IMR-90 (cell line): ENCODE data around the gene GABRB2. TPM values are rescaled to one million over a fixed set of nuclear protein-coding genes. Genes with fewer than 3 reads are reported as not detected.

Experiments
- ATAC-seq: fragments of 200-7000 bp; cut with Tn5 transposase; 2 replicates; pipeline ENCODE4 v1.9.1; 2020; ENCODE audit warnings: low read depth, mild to moderate bottlenecking, moderate library complexity
- BruUV-seq: library from RNA; stranded (reverse); fragments of 400-500 nt; replicated peaks from 2 replicates; lab custom pipeline; 2021; lab: Mats Ljungman, UMichigan
- CTCF ChIA-PET: fragments of 300-600 bp; formaldehyde crosslinking; extraction: SDS; loops from one replicate; lab custom pipeline; 2021; ENCODE audit warnings: antibody characterized with exemption; lab: Yijun Ruan, JAX
- POLR2A ChIA-PET: fragments of 300-600 bp; sonication (Branson Sonifier 250); formaldehyde crosslinking; loops from one replicate; lab custom pipeline; 2022; ENCODE audit warnings: antibody characterized with exemption; ENCODE audit not compliant: unreplicated experiment; lab: Charles Lee
- DNase-seq: peaks from one replicate; pipeline ENCODE4 v3.0.0; 2013
- H2AFZ ChIP-seq: replicated peaks from 2 replicates; pipeline ENCODE3; 2013; ENCODE audit warnings: low read length, mild to moderate bottlenecking; ENCODE audit not compliant: poor library complexity
- H2AK5ac ChIP-seq: 2 replicates; pipeline ENCODE4 v1.6.1; 2013; ENCODE audit warnings: low read depth, low read length, inconsistent platforms
- H2AK9ac ChIP-seq: replicated peaks from 2 replicates; pipeline ENCODE3; 2013; ENCODE audit warnings: mild to moderate bottlenecking, low read depth, low read length, moderate library complexity; ENCODE audit not compliant: poor library complexity
- H2BK120ac ChIP-seq: 2 replicates; pipeline ENCODE4 v1.6.1; 2013; ENCODE audit warnings: low read depth, low read length, inconsistent platforms
- H2BK15ac ChIP-seq: 3 replicates; pipeline ENCODE4 v1.6.1; 2013; ENCODE audit warnings: low read depth, low read length, inconsistent platforms
- H2BK20ac ChIP-seq: 2 replicates; pipeline ENCODE4 v1.6.1; 2013; ENCODE audit warnings: low read depth, mild to moderate bottlenecking, inconsistent platforms, low read length, moderate library complexity
- H2BK5ac ChIP-seq: 2 replicates; pipeline ENCODE4 v1.6.1; 2013; ENCODE audit warnings: mild to moderate bottlenecking, low read depth, low read length, inconsistent platforms; ENCODE audit not compliant: poor library complexity, severe bottlenecking
- H3K14ac ChIP-seq: replicated peaks from 2 replicates; pipeline ENCODE4 v1.6.1; 2013; ENCODE audit warnings: low read depth, low read length, inconsistent platforms
- H3K18ac ChIP-seq: 2 replicates; pipeline ENCODE4 v1.6.1; 2013; ENCODE audit warnings: low read depth, low read length, control low read depth
- H3K23ac ChIP-seq: 2 replicates; pipeline ENCODE4 v1.6.1; 2013; ENCODE audit warnings: low read depth, low read length, inconsistent platforms
- H3K27ac ChIP-seq: 2 replicates; pipeline ENCODE4 v1.5.1; 2013; ENCODE audit warnings: mild to moderate bottlenecking, control low read depth, low read length; ENCODE audit not compliant: insufficient read depth
- H3K27me3 ChIP-seq: 2 replicates; pipeline ENCODE4 v1.6.1; 2013; ENCODE audit warnings: low read length; ENCODE audit not compliant: control insufficient read depth, insufficient read depth
- H3K36me3 ChIP-seq: 2 replicates; pipeline ENCODE4 v1.6.1; 2013; ENCODE audit warnings: low read length, mixed read lengths; ENCODE audit not compliant: control insufficient read depth, insufficient read depth
- H3K4ac ChIP-seq: 2 replicates; pipeline ENCODE4 v1.6.1; 2013; ENCODE audit warnings: low read depth, low read length, inconsistent platforms
- H3K4me1 ChIP-seq: 2 replicates; pipeline ENCODE4 v1.6.1; 2013; ENCODE audit warnings: low read length, mixed read lengths; ENCODE audit not compliant: control insufficient read depth, insufficient read depth
- H3K4me2 ChIP-seq: 2 replicates; pipeline ENCODE4 v1.6.1; 2013; ENCODE audit warnings: low read depth, mild to moderate bottlenecking, control low read depth, low read length, moderate library complexity
- H3K4me3 ChIP-seq: 2 replicates; pipeline ENCODE4 v1.5.1; 2013; ENCODE audit warnings: low read depth, mild to moderate bottlenecking, control low read depth, low read length, moderate library complexity; ENCODE audit not compliant: insufficient read depth
- H3K56ac ChIP-seq: 2 replicates; pipeline ENCODE4 v1.6.1; 2013; ENCODE audit warnings: low read length, inconsistent platforms; ENCODE audit not compliant: insufficient read depth; ENCODE audit errors: extremely low read depth
- H3K79me1 ChIP-seq, 2 experiments: 2 replicates each; pipeline ENCODE4 v1.6.1; 2013; ENCODE audit warnings: low read length in 2 of 2, inconsistent platforms in 1 of 2, low read depth in 1 of 2
- H3K9ac ChIP-seq: 2 replicates; pipeline ENCODE4 v1.6.1; 2013; ENCODE audit warnings: low read depth, low read length, control low read depth
- H3K9me1 ChIP-seq: 2 replicates; pipeline ENCODE4 v1.6.1; 2013; ENCODE audit warnings: low read length, inconsistent platforms; ENCODE audit not compliant: insufficient read depth
- H3K9me3 ChIP-seq: 2 replicates; pipeline ENCODE4 v1.6.1; 2013; ENCODE audit warnings: low read length; ENCODE audit not compliant: control insufficient read depth, insufficient read depth
- H4K20me1 ChIP-seq: 2 replicates; pipeline ENCODE4 v1.6.1; 2013; ENCODE audit warnings: low read length, inconsistent platforms; ENCODE audit not compliant: insufficient read depth
- H4K5ac ChIP-seq: 2 replicates; pipeline ENCODE4 v1.6.1; 2013; ENCODE audit warnings: mild to moderate bottlenecking, low read depth, low read length, control low read depth
- H4K8ac ChIP-seq, 2 experiments: 2 replicates each; pipeline ENCODE4 v1.6.1; 2013; ENCODE audit warnings: low read depth in 2 of 2, low read length in 2 of 2, control low read depth in 1 of 2, inconsistent platforms in 1 of 2
- H4K91ac ChIP-seq: 2 replicates; pipeline ENCODE4 v1.6.1; 2013; ENCODE audit warnings: low read depth, low read length, inconsistent platforms; ENCODE audit not compliant: insufficient read depth
- CEBPB ChIP-seq: IDR thresholded peaks from 2 replicates; pipeline ENCODE4 v1.6.1; 2012; ENCODE audit warnings: low read depth, low read length, improper control_type of control experiment
- CHD1 ChIP-seq: IDR thresholded peaks from 2 replicates; pipeline ENCODE4 v1.6.1; 2012; ENCODE audit warnings: low read depth, low read length, improper control_type of control experiment
- ELK1 ChIP-seq: fragments of 150-350 bp; IDR thresholded peaks from 2 replicates; pipeline ENCODE4 v1.6.1; 2016; ENCODE audit warnings: low read depth, mild to moderate bottlenecking, low read length, moderate library complexity, borderline replicate concordance
- MAFK ChIP-seq: IDR thresholded peaks from 2 replicates; pipeline ENCODE4 v1.6.1; 2012; ENCODE audit warnings: low read depth, low read length, improper control_type of control experiment
- MAZ ChIP-seq: IDR thresholded peaks from 2 replicates; pipeline ENCODE4 v1.6.1; 2012; ENCODE audit warnings: low read depth, mild to moderate bottlenecking, low read length, improper control_type of control experiment, moderate library complexity, borderline replicate concordance
- RCOR1 ChIP-seq: IDR thresholded peaks from 2 replicates; pipeline ENCODE4 v1.6.1; 2012; ENCODE audit warnings: mild to moderate bottlenecking, low read length, improper control_type of control experiment; ENCODE audit not compliant: insufficient replicate concordance
- RFX5 ChIP-seq: IDR thresholded peaks from 2 replicates; pipeline ENCODE4 v1.8.0; 2012; ENCODE audit warnings: low read depth, mild to moderate bottlenecking, low read length, moderate library complexity
- dilution Hi-C: fragments of 300-500 bp; cut with HindIII; formaldehyde crosslinking; loops from one replicate; pipeline ENCODE4 v1.14.3; 2018; ENCODE audit warnings: low sequenced_read_pairs; ENCODE audit not compliant: unreplicated experiment
- in situ Hi-C: fragments of 300-500 bp; cut with MboI; formaldehyde crosslinking; loops from 3 replicates; pipeline ENCODE4 v1.14.3; 2019; ENCODE audit warnings: low sequenced_read_pairs, inconsistent platforms, mixed read lengths
- intact Hi-C: fragments of 100-400 bp; cut with micrococcal nuclease; formaldehyde crosslinking; loops from 2 replicates; pipeline ENCODE4 v1.10.0; 2022
- polyA plus RNA-seq, 3 experiments: library from polyadenylated mRNA; depleted of rRNA; stranded (reverse); fragments of >200 nt; gene quantifications; 2 replicates each; pipeline ENCODE4 v1.2.3, GENCODE V29; 2012; ENCODE audit warnings: low replicate concordance in 1 of 3
- total RNA-seq: library from RNA; depleted of rRNA; stranded (reverse); fragments of >200 nt; gene quantifications from 2 replicates; pipeline ENCODE4 v1.2.3, GENCODE V29; 2012

The GABRB2 gene
- total and polyA plus RNA-seq, 2 of the 4 experiments (the other 2 are of a cell fraction) = not detected

GRCh38 chr5:161258438-161258837, 288.1 kb downstream of the GABRB2 start:
- intact Hi-C loops = no loop called here
- H3K4me2 ChIP-seq = no peak overlapping the region
- DNase-seq (no peak), ATAC-seq (no peak)
- no peaks in the 10 kb centered on the region for H3K36me3 ChIP-seq
- H4K5ac ChIP-seq = no peak overlapping the region
- no peak overlapping the region for H3K4me3 ChIP-seq
- H4K20me1 ChIP-seq = no peaks in the 10 kb centered on the region
- dilution Hi-C loops = no loop called here
- no peak overlapping the region for H2AK5ac ChIP-seq
- H2BK5ac ChIP-seq = no peak overlapping the region
- no peak overlapping the region for H3K14ac ChIP-seq
- no peak overlapping the region for H3K9ac ChIP-seq
- no peaks in the 10 kb centered on the region for H3K9me1 ChIP-seq
- H4K8ac ChIP-seq = no peak overlapping the region
- H2BK120ac ChIP-seq = no peak overlapping the region
- no peak overlapping the region for H2AFZ ChIP-seq
- in situ Hi-C loops = no loop called here
- H3K27ac ChIP-seq = no peak overlapping the region
- CTCF ChIA-PET = no interaction called here
- POLR2A ChIA-PET = no interaction called here
- no peak overlapping the region for H3K18ac ChIP-seq
- H2BK20ac ChIP-seq = no peak overlapping the region
- H3K79me1 ChIP-seq = no peaks in the 10 kb centered on the region
- no peak overlapping the region for H2AK9ac ChIP-seq
- no TSS peak for BruUV-seq
- H3K23ac ChIP-seq = no peak overlapping the region
- TF ChIP-seq CEBPB (no peak), MAFK (no peak), MAZ (no peak), CHD1 (no peak), RFX5 (no peak), RCOR1 (no peak), ELK1 (no peak)
- peaks cover 5% of the 10 kb centered on the region; the same call in 1 of the 2 replicates for H3K9me3 ChIP-seq
- no peaks in the 10 kb centered on the region for H3K4me1 ChIP-seq
- no peaks in the 10 kb centered on the region for H3K27me3 ChIP-seq
- H3K4ac ChIP-seq = no peak overlapping the region
- no peak overlapping the region for H3K56ac ChIP-seq
- H4K91ac ChIP-seq = no peak overlapping the region
- no peak overlapping the region for H2BK15ac ChIP-seq
